ENCODE measurements around the gene MANSC1.

MANSC1 gene

DNA sequence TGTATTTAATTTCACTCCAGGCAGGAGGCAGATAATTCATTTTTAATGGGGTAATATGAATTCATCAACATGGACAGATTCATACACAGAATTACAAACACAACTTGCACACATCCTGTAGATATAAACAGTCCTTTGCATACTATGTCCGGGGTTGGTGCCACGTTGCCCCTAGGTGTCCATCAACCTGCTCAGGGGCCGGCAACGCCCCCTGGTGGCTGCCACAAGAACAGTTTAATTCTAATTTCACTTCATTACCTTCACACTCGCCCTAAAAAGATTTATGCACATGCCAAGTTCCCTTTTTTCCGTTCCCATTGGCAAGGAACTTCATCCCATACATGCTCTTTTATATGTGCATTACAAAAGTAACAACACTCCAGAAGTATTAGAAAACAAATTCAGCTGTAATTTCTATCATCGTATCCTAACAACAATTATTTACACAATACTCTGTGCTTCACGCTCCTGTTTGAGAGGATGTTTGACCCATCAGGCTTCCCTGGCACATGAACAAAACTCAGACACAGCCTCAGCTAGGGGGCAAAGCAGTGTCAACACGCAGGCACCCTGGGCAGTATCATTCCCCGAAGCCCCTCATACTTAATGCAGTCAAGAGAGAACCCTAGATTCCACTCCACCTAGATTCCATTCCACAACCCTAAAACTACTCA lies 15.5 kb downstream of the MANSC1 start:
- TF ChIP-seq ZFX (IDR thresholded peaks at IDR 0.05): no peak
- TF ChIP-seq, protein P1, sequence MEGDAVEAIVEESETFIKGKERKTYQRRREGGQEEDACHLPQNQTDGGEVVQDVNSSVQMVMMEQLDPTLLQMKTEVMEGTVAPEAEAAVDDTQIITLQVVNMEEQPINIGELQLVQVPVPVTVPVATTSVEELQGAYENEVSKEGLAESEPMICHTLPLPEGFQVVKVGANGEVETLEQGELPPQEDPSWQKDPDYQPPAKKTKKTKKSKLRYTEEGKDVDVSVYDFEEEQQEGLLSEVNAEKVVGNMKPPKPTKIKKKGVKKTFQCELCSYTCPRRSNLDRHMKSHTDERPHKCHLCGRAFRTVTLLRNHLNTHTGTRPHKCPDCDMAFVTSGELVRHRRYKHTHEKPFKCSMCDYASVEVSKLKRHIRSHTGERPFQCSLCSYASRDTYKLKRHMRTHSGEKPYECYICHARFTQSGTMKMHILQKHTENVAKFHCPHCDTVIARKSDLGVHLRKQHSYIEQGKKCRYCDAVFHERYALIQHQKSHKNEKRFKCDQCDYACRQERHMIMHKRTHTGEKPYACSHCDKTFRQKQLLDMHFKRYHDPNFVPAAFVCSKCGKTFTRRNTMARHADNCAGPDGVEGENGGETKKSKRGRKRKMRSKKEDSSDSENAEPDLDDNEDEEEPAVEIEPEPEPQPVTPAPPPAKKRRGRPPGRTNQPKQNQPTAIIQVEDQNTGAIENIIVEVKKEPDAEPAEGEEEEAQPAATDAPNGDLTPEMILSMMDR (conservative IDR thresholded peaks at IDR 0.05): peak; percentile 97
- no peak overlapping the region for H3K27ac ChIP-seq

DNA sequence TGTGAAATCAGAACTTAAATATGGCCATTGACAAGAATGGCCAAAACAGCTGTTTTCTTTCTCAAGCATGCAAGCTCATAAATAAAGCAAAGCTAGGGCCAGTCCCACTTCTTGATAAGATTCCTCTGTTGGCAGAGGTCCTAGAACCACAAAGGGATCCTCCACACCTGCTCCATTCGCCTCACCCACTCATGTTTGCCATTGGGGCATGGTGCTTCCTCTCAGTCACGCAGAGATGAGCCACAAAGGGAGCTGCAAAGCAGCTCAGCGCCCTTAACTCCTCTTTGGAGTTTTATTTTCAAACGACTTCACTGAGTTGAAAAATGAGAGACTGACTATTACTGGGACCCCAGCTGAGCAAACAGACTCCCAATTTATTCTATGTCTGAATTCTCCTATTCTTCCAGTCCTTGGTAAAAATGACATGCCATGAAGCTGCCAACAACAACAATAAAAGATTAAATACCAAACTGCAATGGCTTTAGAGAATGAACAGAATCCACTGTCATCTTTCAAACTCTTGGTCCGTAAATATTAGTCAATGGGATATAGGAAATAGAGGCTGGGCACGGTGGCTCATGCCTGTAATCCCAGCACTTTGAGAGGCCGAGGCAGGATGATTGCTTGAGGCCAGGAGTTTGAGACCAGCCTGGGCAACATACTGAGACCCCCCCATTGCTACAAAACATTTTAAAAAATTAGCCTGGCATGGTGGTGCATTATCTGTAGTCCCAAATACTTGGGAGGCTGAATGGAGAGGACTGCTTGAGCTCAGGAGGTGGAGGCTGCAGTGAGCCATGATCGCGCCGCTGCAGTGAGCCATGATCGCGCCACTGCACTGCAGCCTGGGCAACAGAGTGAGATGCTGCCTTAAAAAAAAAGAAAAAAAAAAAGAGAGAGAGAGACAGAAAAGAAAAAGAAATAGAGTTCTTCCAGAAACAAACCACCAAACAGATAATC lies 16.4 kb downstream of the MANSC1 start:
- no peak for TF ChIP-seq ZFX (IDR thresholded peaks at IDR 0.05)
- TF ChIP-seq, protein P1 (conservative IDR thresholded peaks at IDR 0.05): no peak
- H3K27ac ChIP-seq: no peak overlapping the region

DNA sequence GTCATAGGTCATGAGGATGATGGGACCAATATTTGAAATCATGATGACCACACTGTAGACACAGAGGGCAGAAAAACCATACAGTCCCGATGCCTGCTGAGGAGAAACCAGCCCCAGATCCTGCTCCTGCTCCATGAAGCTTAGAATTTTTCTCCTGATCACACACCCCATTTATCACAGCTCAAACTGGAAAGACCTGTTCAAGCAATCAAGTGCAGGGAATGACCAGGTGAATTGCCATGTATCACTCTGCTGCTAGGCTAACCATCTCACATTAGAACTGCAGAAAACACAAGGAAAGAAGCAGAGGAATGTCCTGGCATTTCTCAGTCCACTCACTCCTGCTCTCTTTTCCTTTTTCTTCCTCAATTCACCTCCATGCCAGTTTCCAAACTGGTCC lies 18.1 kb downstream of the MANSC1 start:
- TF ChIP-seq, protein P1 (conservative IDR thresholded peaks at IDR 0.05): no peak
- TF ChIP-seq ZFX (IDR thresholded peaks at IDR 0.05): no peak
- H3K27ac ChIP-seq: peak overlapping the region; percentile 0; the same call in 1 of the 2 replicates

DNA sequence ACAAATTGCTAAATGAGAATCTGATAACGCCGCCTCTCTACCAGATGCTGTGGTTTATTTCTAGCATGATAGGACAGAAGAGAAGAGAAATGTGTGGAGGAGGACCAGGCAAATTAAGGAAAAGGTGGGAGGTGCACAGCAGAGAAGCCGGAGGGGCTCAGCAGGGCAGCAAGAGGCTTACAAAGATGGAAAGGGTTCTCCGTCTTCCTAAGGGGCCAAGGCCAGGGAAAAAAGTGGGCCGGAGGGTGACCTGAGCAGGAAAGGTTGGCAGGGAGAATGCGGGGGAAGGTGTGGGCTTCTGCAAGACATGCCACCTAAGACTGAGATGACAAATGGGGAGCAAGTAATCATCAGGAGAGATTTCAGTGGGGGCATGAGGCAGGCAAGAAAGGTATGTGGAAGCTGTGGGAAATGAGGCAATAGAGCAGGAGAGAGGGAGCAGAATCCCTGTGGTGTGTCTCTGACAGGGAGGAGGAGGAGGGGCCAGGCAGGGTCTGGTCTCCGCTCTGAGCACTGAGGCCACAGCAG lies 18.7 kb downstream of the MANSC1 start:
- no peak for TF ChIP-seq ZFX (IDR thresholded peaks at IDR 0.05)
- TF ChIP-seq, protein P1 (conservative IDR thresholded peaks at IDR 0.05): no peak
- 0 out of 2 replicates have a peak overlapping the region, but pooled peaks have one; percentile 0 for H3K27ac ChIP-seq

DNA sequence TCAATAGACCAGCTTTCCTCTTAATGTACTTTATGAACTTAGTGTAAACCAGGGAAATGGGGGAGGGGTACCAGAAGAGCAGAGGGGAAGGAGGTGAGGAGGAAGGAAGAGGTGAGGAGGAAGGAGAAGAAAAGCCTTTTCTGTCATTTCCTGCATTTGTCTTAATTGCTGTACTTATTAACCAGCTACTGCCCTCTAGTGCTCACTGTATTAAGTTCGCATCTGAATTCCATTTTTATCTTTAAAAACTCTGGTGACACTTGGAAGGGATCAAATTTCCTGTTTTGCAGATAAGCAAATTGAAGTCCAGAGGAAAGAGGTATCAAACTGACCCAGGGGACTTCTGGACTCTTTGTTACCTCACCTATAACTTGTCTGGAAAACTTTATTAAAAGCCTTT lies 22.2 kb downstream of the MANSC1 start:
- TF ChIP-seq, protein P1 (conservative IDR thresholded peaks at IDR 0.05): peak; percentile 88
- no peak for TF ChIP-seq ZFX (IDR thresholded peaks at IDR 0.05)
- no peak overlapping the region for H3K27ac ChIP-seq

DNA sequence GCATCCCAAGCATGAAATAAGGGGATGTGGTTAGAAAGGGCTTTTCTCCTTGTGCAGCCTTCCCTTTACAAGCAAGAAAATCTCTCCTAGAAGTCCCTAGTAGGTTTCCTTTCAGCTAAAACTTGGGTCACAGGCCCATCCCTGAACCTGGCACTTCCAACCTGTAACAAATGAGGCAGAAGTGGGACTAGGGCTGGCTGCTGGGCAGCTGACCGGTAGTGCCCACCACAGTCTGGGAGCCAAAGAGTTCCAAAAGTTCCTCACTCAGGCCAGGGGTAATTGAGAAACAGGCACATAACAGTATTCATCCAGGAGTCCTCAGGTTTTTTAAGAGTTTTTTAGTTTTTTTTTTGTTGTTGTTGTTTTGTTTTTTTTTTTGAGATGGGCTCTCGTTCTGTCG lies 23.8 kb downstream of the MANSC1 start:
- TF ChIP-seq, protein P1 (conservative IDR thresholded peaks at IDR 0.05): no peak
- no peak for TF ChIP-seq ZFX (IDR thresholded peaks at IDR 0.05)
- no peak overlapping the region for H3K27ac ChIP-seq

DNA sequence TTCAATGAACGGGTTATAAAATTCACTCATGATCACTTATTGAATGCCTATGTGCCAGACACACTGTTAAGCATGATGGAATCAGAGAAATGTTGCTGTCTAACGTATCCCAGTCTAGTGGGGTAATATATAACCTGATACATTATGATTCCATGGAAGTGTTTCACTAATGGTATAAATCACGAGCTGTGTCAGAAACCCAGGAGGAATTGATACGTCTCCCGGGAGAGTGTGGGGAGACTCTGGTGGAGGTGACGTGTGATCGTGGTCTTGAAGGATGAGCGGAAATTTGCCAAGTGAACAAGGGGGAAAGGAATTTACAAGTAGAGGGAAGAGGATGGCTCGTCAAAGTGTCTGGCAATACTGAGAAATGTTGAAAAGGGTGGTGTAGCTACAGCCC lies 26.5 kb downstream of the MANSC1 start:
- no peak for TF ChIP-seq ZFX (IDR thresholded peaks at IDR 0.05)
- TF ChIP-seq, protein P1 (conservative IDR thresholded peaks at IDR 0.05): no peak
- no peak overlapping the region for H3K27ac ChIP-seq
